ENCODE measurements around the gene PPP2R5C.

- no peak for TF ChIP-seq POLR2A (IDR thresholded peaks at IDR 0.05; ENCODE audit: low read depth, low read length)
- TF ChIP-seq SPI1 (IDR thresholded peaks at IDR 0.05; ENCODE audit: low read depth, low read length), result no peak
- TF ChIP-seq POLR2AphosphoS5 (IDR thresholded peaks at IDR 0.05; ENCODE audit: low read depth, low read length), result no peak
- TF ChIP-seq POU2F2 (IDR thresholded peaks at IDR 0.05; ENCODE audit: low read depth, low read length), result no peak
- no peak for TF ChIP-seq TAF1 (IDR thresholded peaks at IDR 0.05; ENCODE audit: low read depth, low read length)
- TF ChIP-seq PAX5 (IDR thresholded peaks at IDR 0.05; ENCODE audit: insufficient read depth, low read length, severe bottlenecking), result no peak
Observed at GRCh38 chr14:101836135-101836534, 74.6 kb downstream of the PPP2R5C start.
